Left lung (tissue), 10 donors: ENCODE data around the gene ANXA5. TPM values are rescaled to one million over a fixed set of nuclear protein-coding genes. Genes with fewer than 3 reads are reported as not detected.

Experiments used
- ATAC-seq: fragments of 200-7000 bp; cut with Tn5 transposase; one replicate; pipeline ENCODE4 v1.9.1; 2020; ENCODE audit warnings: moderate library complexity
- DNase-seq, 4 donors: peaks; one replicate each; pipeline ENCODE4 v3.0.0-alpha.2; 2013 to 2020
- H3K27ac ChIP-seq, 2 donors: fragments of 200-600 bp; sonication (generic) in 1 of 2; one replicate each; pipeline versions ENCODE4 v1.5.0 to v1.8.0; 2020 to 2021
- H3K27me3 ChIP-seq, 2 donors: fragments of 200-600 bp; sonication (generic) in 1 of 2; one replicate each; pipeline versions ENCODE4 v1.5.0 to v1.8.0; 2020 to 2021
- H3K36me3 ChIP-seq, 2 donors: fragments of 200-600 bp; sonication (generic) in 1 of 2; one replicate each; pipeline versions ENCODE4 v1.5.0 to v1.8.0; 2020 to 2021
- H3K4me1 ChIP-seq, 2 donors: fragments of 200-600 bp; one replicate each; pipeline ENCODE4 v1.8.0; 2021
- H3K4me3 ChIP-seq, 2 donors: fragments of 200-600 bp; sonication (generic) in 1 of 2; one replicate each; pipeline versions ENCODE4 v1.5.0 to v1.8.0; 2020 to 2021; ENCODE audit warnings: mild to moderate bottlenecking in 1 of 2
- H3K9me3 ChIP-seq, 2 donors: fragments of 200-600 bp; sonication (generic) in 1 of 2; one replicate each; pipeline versions ENCODE4 v1.5.0 to v1.8.0; 2020 to 2021
- CTCF ChIP-seq, 2 donors: fragments of 200-600 bp; sonication (generic) in 1 of 2; IDR thresholded peaks; one replicate each; pipeline versions ENCODE4 v1.5.0 to v1.8.0; 2021; ENCODE audit warnings: antibody characterized with exemption in 2 of 2
- intact Hi-C, 2 donors: fragments of 100-400 bp; cut with DNase I; formaldehyde crosslinking; loops; one replicate each; pipeline versions ENCODE4 v1.11.2 to v1.14.2; 2022
- polyA plus RNA-seq, 6 donors: library from polyadenylated mRNA; unstranded; fragments of 120-200 nt; gene quantifications; one replicate each; pipeline ENCODE4 v1.2.1, GENCODE V29; 2013; ENCODE audit not compliant: insufficient read length in 6 of 6
- total RNA-seq, 2 donors: library from RNA; stranded (reverse); fragmentation: NEBNext Ultra II Directional; extraction: Animal tissue kit (Norgen Biotek cat#: 25700); gene quantifications; one replicate each; pipeline ENCODE4 v1.2.1, GENCODE V29; 2021
- donor health status: DM: no; HTN: yes; CAD: no.
- donor health status: DM: no; HTN: no; CAD: no.

The ANXA5 gene
- total and polyA plus RNA-seq, 8 donors: 565 to 725 (median 646) TPM

GRCh38 chr4:121717680-121718237, 21.0 kb upstream of the ANXA5 start:
- H3K4me1 ChIP-seq: no peaks in the 10 kb centered on the region
- no peaks in the 10 kb centered on the region for H3K9me3 ChIP-seq
- ATAC-seq (peak; percentile 80), DNase-seq (no peak)
- TF ChIP-seq CTCF (IDR thresholded peaks at IDR 0.05): no peak
- H3K27ac ChIP-seq: no peak overlapping the region
- intact Hi-C loops: no loop called here
- H3K4me3 ChIP-seq: no peak overlapping the region
- no peaks in the 10 kb centered on the region for H3K27me3 ChIP-seq
- H3K36me3 ChIP-seq: no peaks in the 10 kb centered on the region

- no peak for DNase-seq
- intact Hi-C loops: no loop called here
- no peak overlapping the region for H3K27ac ChIP-seq
- no peak overlapping the region for H3K4me3 ChIP-seq
- peaks cover 0 to 11% of the 10 kb centered on the region in 2 donors for H3K4me1 ChIP-seq
- no peak for ATAC-seq
- peaks cover 0 to 20% of the 10 kb centered on the region in 2 donors for H3K27me3 ChIP-seq
- H3K36me3 ChIP-seq: no peaks in the 10 kb centered on the region
- TF ChIP-seq CTCF (IDR thresholded peaks at IDR 0.05): no peak
- no peaks in the 10 kb centered on the region for H3K9me3 ChIP-seq
Measured at GRCh38 chr4:121714548-121714947, 17.8 kb upstream of the ANXA5 start.

GRCh38 chr4:121712783-121713182, 16.0 kb upstream of the ANXA5 start:
- ATAC-seq (no peak), DNase-seq (no peak)
- Histone ChIP-seq H3K4me3 (no peak overlapping the region), H3K27me3 (peaks cover 0 to 20% of the 10 kb centered on the region in 2 donors), H3K36me3 (no peaks in the 10 kb centered on the region), H3K9me3 (no peaks in the 10 kb centered on the region), H3K4me1 (peaks cover 0 to 11% of the 10 kb centered on the region in 2 donors), H3K27ac (no peak overlapping the region)
- intact Hi-C loops: no loop called here
- no peak for TF ChIP-seq CTCF (IDR thresholded peaks at IDR 0.05)

GRCh38 chr4:121712001-121712651, 15.3 kb upstream of the ANXA5 start:
- no peak for ATAC-seq
- H3K4me1 ChIP-seq: peaks cover 0 to 11% of the 10 kb centered on the region in 2 donors
- H3K9me3 ChIP-seq: no peaks in the 10 kb centered on the region
- H3K36me3 ChIP-seq: no peaks in the 10 kb centered on the region
- H3K4me3 ChIP-seq: no peak overlapping the region
- intact Hi-C loops: no loop called here
- H3K27ac ChIP-seq: peak overlapping the region; percentile 29 to 55
- no peak for TF ChIP-seq CTCF (IDR thresholded peaks at IDR 0.05)
- DNase-seq: no peak
- H3K27me3 ChIP-seq: peaks cover 0 to 20% of the 10 kb centered on the region in 2 donors

GRCh38 chr4:121711263-121712000, 14.7 kb upstream of the ANXA5 start:
- intact Hi-C loops: no loop called here
- Histone ChIP-seq H3K9me3 (no peaks in the 10 kb centered on the region), H3K4me3 (no peak overlapping the region), H3K36me3 (no peaks in the 10 kb centered on the region), H3K27me3 (peaks cover 0 to 20% of the 10 kb centered on the region in 2 donors), H3K4me1 (peaks cover 0 to 11% of the 10 kb centered on the region in 2 donors), H3K27ac (peak overlapping the region; percentile 29 to 55)
- DNase-seq (peak; percentile 74 to 89 (median 86)), ATAC-seq (peak; percentile 99)
- TF ChIP-seq CTCF (IDR thresholded peaks at IDR 0.05): no peak
